Activated CD4-positive, alpha-beta T cell treated with anti-CD3 and anti-CD28 coated beads, Interleukin-2, amount 50 U/mL, for 48 hours (primary cell): ENCODE data around the gene GTF2H3.

ENCODE experiments used
- DNase-seq, 2 experiments: peaks; one replicate each; pipeline ENCODE4 v3.0.0-alpha.2; 2020

Gene GTF2H3

GRCh38 chr12:123645878-123646277 lies 12.2 kb downstream of the GTF2H3 start:
- no peak for DNase-seq

GRCh38 chr12:123648401-123648800 lies 14.8 kb downstream of the GTF2H3 start:
- DNase-seq = no peak

- no peak for DNase-seq
Measured at GRCh38 chr12:123654129-123654701, 20.6 kb downstream of the GTF2H3 start.

- no peak for DNase-seq
Measured at GRCh38 chr12:123655420-123655819, 21.8 kb downstream of the GTF2H3 start.

- DNase-seq = no peak
Measured at GRCh38 chr12:123656392-123656791, 22.8 kb downstream of the GTF2H3 start.

- no peak for DNase-seq
Measured at GRCh38 chr12:123657211-123657610, 23.6 kb downstream of the GTF2H3 start.

- DNase-seq = no peak
Measured at GRCh38 chr12:123659996-123660727, 26.5 kb downstream of the GTF2H3 start.

- DNase-seq = no peak
Measured at GRCh38 chr12:123667771-123668170, 34.1 kb downstream of the GTF2H3 start.

- peak; percentile 96 for DNase-seq
Measured at GRCh38 chr12:123670882-123671728, 37.5 kb downstream of the GTF2H3 start, which contains the start of gene TCTN2. TSS of gene TCTN2 (plus strand) at chr12:123671113. CDS start at chr12:123671241, 128 bp downstream.

- no peak for DNase-seq
Measured at GRCh38 chr12:123671876-123672275, 38.2 kb downstream of the GTF2H3 start.

GRCh38 chr12:123675436-123675835 lies 41.8 kb downstream of the GTF2H3 start:
- no peak for DNase-seq

- DNase-seq = no peak
Measured at GRCh38 chr12:123676616-123677320, 43.1 kb downstream of the GTF2H3 start.

GRCh38 chr12:123678981-123679380 lies 45.4 kb downstream of the GTF2H3 start:
- no peak for DNase-seq

GRCh38 chr12:123681605-123682004 lies 48.0 kb downstream of the GTF2H3 start:
- no peak for DNase-seq

- DNase-seq = no peak
Measured at GRCh38 chr12:123683964-123684363, 50.3 kb downstream of the GTF2H3 start.

GRCh38 chr12:123686636-123687190 lies 53.1 kb downstream of the GTF2H3 start:
- DNase-seq = no peak

GRCh38 chr12:123690191-123690840 lies 56.7 kb downstream of the GTF2H3 start:
- no peak for DNase-seq

GRCh38 chr12:123696207-123696606 lies 62.6 kb downstream of the GTF2H3 start:
- DNase-seq = no peak

- no peak for DNase-seq
Measured at GRCh38 chr12:123696646-123697045, 63.0 kb downstream of the GTF2H3 start.

- no peak for DNase-seq
Measured at GRCh38 chr12:123705935-123706334, 72.3 kb downstream of the GTF2H3 start.

GRCh38 chr12:123707466-123707865 lies 73.8 kb downstream of the GTF2H3 start:
- no peak for DNase-seq
